ENCODE results near the gene TCF12.

GRCh38 chr15:56972426-56972825 lies 54.0 kb downstream of the TCF12 start:
- TF ChIP-seq CTCF (IDR thresholded peaks at IDR 0.05) (no peak), POLR2A (IDR thresholded peaks at IDR 0.05) (no peak)
